8988T (cell line): ENCODE results near the gene CNTN5.

ENCODE experiments used
- DNase-seq: peaks from one replicate; pipeline ENCODE4 v3.0.0; 2011

Gene CNTN5

GRCh38 chr11:99968336-99968735 is 947.6 kb downstream of the CNTN5 start:
- no peak for DNase-seq

GRCh38 chr11:99973993-99974392 is 953.2 kb downstream of the CNTN5 start:
- DNase-seq, result no peak

- DNase-seq, result no peak
Observed at GRCh38 chr11:99979042-99979441, 958.3 kb downstream of the CNTN5 start.

GRCh38 chr11:99987821-99988470 is 967.2 kb downstream of the CNTN5 start:
- DNase-seq, result no peak

GRCh38 chr11:99988471-99988837 is 967.7 kb downstream of the CNTN5 start:
- DNase-seq, result no peak

GRCh38 chr11:100003985-100004384 is 983.2 kb downstream of the CNTN5 start:
- no peak for DNase-seq

- no peak for DNase-seq
Observed at GRCh38 chr11:100004541-100004940, 983.8 kb downstream of the CNTN5 start.

GRCh38 chr11:100008417-100008816 is 987.7 kb downstream of the CNTN5 start:
- DNase-seq, result no peak

GRCh38 chr11:100009728-100010127 is 989.0 kb downstream of the CNTN5 start:
- no peak for DNase-seq

GRCh38 chr11:100010393-100010792 is 989.6 kb downstream of the CNTN5 start:
- no peak for DNase-seq

GRCh38 chr11:100011697-100012096 is 990.9 kb downstream of the CNTN5 start:
- no peak for DNase-seq

- DNase-seq, result no peak
Observed at GRCh38 chr11:100013011-100013410, 992.3 kb downstream of the CNTN5 start.

GRCh38 chr11:100031973-100032372 is 1011.2 kb downstream of the CNTN5 start:
- no peak for DNase-seq

- no peak for DNase-seq
Observed at GRCh38 chr11:100061006-100061405, 1040.3 kb downstream of the CNTN5 start.

GRCh38 chr11:100066399-100066798 is 1045.7 kb downstream of the CNTN5 start:
- DNase-seq, result no peak

GRCh38 chr11:100068116-100068515 is 1047.4 kb downstream of the CNTN5 start:
- no peak for DNase-seq

- no peak for DNase-seq
Observed at GRCh38 chr11:100072131-100072530, 1051.4 kb downstream of the CNTN5 start.

- no peak for DNase-seq
Observed at GRCh38 chr11:100080381-100080780, 1059.6 kb downstream of the CNTN5 start.

- no peak for DNase-seq
Observed at GRCh38 chr11:100080821-100081220, 1060.1 kb downstream of the CNTN5 start.

GRCh38 chr11:100093698-100094097 is 1072.9 kb downstream of the CNTN5 start:
- no peak for DNase-seq

- no peak for DNase-seq
Observed at GRCh38 chr11:100094121-100094865, 1073.5 kb downstream of the CNTN5 start.

- no peak for DNase-seq
Observed at GRCh38 chr11:100095809-100096208, 1075.1 kb downstream of the CNTN5 start.

GRCh38 chr11:100098560-100098959 is 1077.8 kb downstream of the CNTN5 start:
- DNase-seq, result no peak

- no peak for DNase-seq
Observed at GRCh38 chr11:100105255-100105981, 1084.7 kb downstream of the CNTN5 start.
